HepG2 (cell line): ENCODE data around the gene PPBP. TPM values are rescaled to one million over a fixed set of nuclear protein-coding genes. Genes with fewer than 3 reads are reported as not detected.

Experiments used
- ATAC-seq: fragments of 200-7000 bp; cut with Tn5 transposase; 3 replicates; pipeline ENCODE4 v1.9.1; 2020; ENCODE audit warnings: mild to moderate bottlenecking, moderate library complexity
- BruUV-seq: library from RNA; stranded (reverse); fragments of 400-500 nt; replicated peaks from 2 replicates; lab custom pipeline; 2021; lab: Mats Ljungman, UMichigan
- CTCF ChIA-PET: fragments of 300-600 bp; formaldehyde crosslinking; extraction: SDS; loops from one replicate; lab custom pipeline; 2021; ENCODE audit warnings: low total read pairs, inconsistent platforms, low intra/inter-chr PET ratio; lab: Yijun Ruan, JAX
- POLR2A ChIA-PET: fragments of 350-600 bp; sonication (Branson Sonifier 250); formaldehyde crosslinking; loops from one replicate; lab custom pipeline; 2020; ENCODE audit warnings: antibody characterized with exemption, inconsistent platforms; lab: Yijun Ruan, JAX
- DNase-seq: peaks from one replicate; pipeline ENCODE4 v3.0.0-alpha.2; 2015; ENCODE audit warnings: low spot score
- FAIRE-seq: peaks from 3 replicates; lab custom pipeline; 2011; peaks lifted over from hg19 to GRCh38; lab: Jason Lieb, UNC
- H2AFZ ChIP-seq: one replicate; pipeline ENCODE4 v1.6.1; 2011; ENCODE audit warnings: low read length, inconsistent platforms
- H3K27ac ChIP-seq: fragments of 300-600 bp; 3 replicates; pipeline ENCODE4 v1.8.0; 2011; ENCODE audit warnings: mixed run types, mild to moderate bottlenecking, mixed read lengths, low read length, inconsistent platforms; ENCODE audit not compliant: insufficient read depth; ENCODE audit errors: extremely low read length
- H3K27me3 ChIP-seq, 2 experiments: fragments of 200-600 bp in 1 of 2; 2 replicates in 1 of 2; 3 replicates in 1 of 2; pipeline versions ENCODE4 v1.6.0 to v1.8.0; 2011; ENCODE audit warnings: low read length in 2 of 2, mild to moderate bottlenecking in 2 of 2, moderate library complexity in 2 of 2, inconsistent platforms in 1 of 2; ENCODE audit not compliant: insufficient read depth in 2 of 2, control insufficient read depth in 1 of 2
- H3K36me3 ChIP-seq, 2 experiments: fragments of 200-600 bp in 1 of 2; replicated peaks in 1 of 2; 2 replicates in 1 of 2; 3 replicates in 1 of 2; pipeline versions ENCODE4 v1.5.1 to v1.8.0; 2011; ENCODE audit warnings: low read length in 2 of 2, inconsistent platforms in 1 of 2; ENCODE audit not compliant: insufficient read depth in 2 of 2, control insufficient read depth in 1 of 2
- H3K4me1 ChIP-seq: 2 replicates; pipeline ENCODE4 v1.5.1; 2012; ENCODE audit warnings: low read length, inconsistent platforms; ENCODE audit not compliant: insufficient read depth
- H3K4me2 ChIP-seq: 2 replicates; pipeline ENCODE4 v1.6.0; 2011; ENCODE audit warnings: low read depth, low read length, inconsistent platforms
- H3K4me3 ChIP-seq, 3 experiments: fragments of 200-600 bp in 1 of 3; sonication (generic), shearing (Covaris generic) in 1 of 3; replicated peaks in 1 of 3; 2 replicates each; pipeline ENCODE4 v1.5.1; 2011 to 2016; ENCODE audit warnings: low read length in 3 of 3, inconsistent platforms in 2 of 3, low read depth in 2 of 3, mild to moderate bottlenecking in 2 of 3, control low read depth in 1 of 3, mixed read lengths in 1 of 3; ENCODE audit not compliant: insufficient read depth in 1 of 3
- H3K79me2 ChIP-seq: one replicate; pipeline ENCODE4 v1.6.1; 2011; ENCODE audit warnings: low read length, inconsistent platforms; ENCODE audit not compliant: insufficient read depth
- H3K9ac ChIP-seq: 2 replicates; pipeline ENCODE4 v1.6.0; 2011; ENCODE audit warnings: mild to moderate bottlenecking, low read depth, low read length, inconsistent platforms; ENCODE audit not compliant: insufficient read depth
- H3K9me3 ChIP-seq: 2 replicates; pipeline ENCODE4 v1.5.1; 2012; ENCODE audit warnings: mild to moderate bottlenecking, low read length
- H4K20me1 ChIP-seq: 2 replicates; pipeline ENCODE4 v1.6.0; 2011; ENCODE audit warnings: inconsistent platforms, mild to moderate bottlenecking, low read length, moderate library complexity; ENCODE audit not compliant: insufficient read depth
- CSRNP1 ChIP-seq: sonication (generic); formaldehyde crosslinking; IDR thresholded peaks from 2 replicates; pipeline ENCODE4 v1.8.1; 2023; ENCODE audit warnings: mild to moderate bottlenecking, missing genetic modification reagents
- HNF4G ChIP-seq, 2 experiments: sonication (generic) in 1 of 2; formaldehyde crosslinking in 1 of 2; IDR thresholded peaks; 2 replicates each; pipeline versions ENCODE4 v1.4.0 to v1.6.1; 2011 to 2020; ENCODE audit warnings: borderline replicate concordance in 2 of 2, low read depth in 2 of 2, mild to moderate bottlenecking in 2 of 2, low read length in 1 of 2, missing genetic modification reagents in 1 of 2, moderate library complexity in 1 of 2
- SMAD9 ChIP-seq: sonication (generic); formaldehyde crosslinking; IDR thresholded peaks from 2 replicates; pipeline ENCODE4 v1.5.1; 2020; ENCODE audit warnings: mild to moderate bottlenecking, missing genetic modification reagents
- TCF7 ChIP-seq: sonication (generic); IDR thresholded peaks from 2 replicates; pipeline ENCODE4 v1.6.1; 2016; ENCODE audit warnings: antibody characterized with exemption, low read depth
- USF2 ChIP-seq, 2 experiments: sonication (generic) in 1 of 2; formaldehyde crosslinking in 1 of 2; IDR thresholded peaks; 2 replicates each; pipeline versions ENCODE4 v1.5.1 to v1.6.1; 2011 to 2020; ENCODE audit warnings: borderline replicate concordance in 1 of 2, low read depth in 1 of 2, low read length in 1 of 2, mild to moderate bottlenecking in 1 of 2, missing genetic modification reagents in 1 of 2, moderate library complexity in 1 of 2
- ZBED4 ChIP-seq: sonication (generic); formaldehyde crosslinking; IDR thresholded peaks from 2 replicates; pipeline ENCODE4 v1.4.0; 2020; ENCODE audit warnings: missing genetic modification reagents, borderline replicate concordance
- ZNF282 ChIP-seq: fragments of 450-650 bp; IDR thresholded peaks from 2 replicates; pipeline ENCODE4 v1.6.1; 2018; ENCODE audit not compliant: partially characterized antibody
- ZNF430 ChIP-seq: sonication (generic); formaldehyde crosslinking; IDR thresholded peaks from 2 replicates; pipeline ENCODE4 v1.9.0; 2021; ENCODE audit warnings: mild to moderate bottlenecking, missing genetic modification reagents
- ZNF605 ChIP-seq: sonication (generic); formaldehyde crosslinking; IDR thresholded peaks from 2 replicates; pipeline ENCODE4 v1.8.0; 2022; ENCODE audit warnings: mild to moderate bottlenecking, missing genetic modification reagents
- ZNF687 ChIP-seq: sonication (generic); formaldehyde crosslinking; IDR thresholded peaks from 2 replicates; pipeline ENCODE4 v1.5.1; 2020; ENCODE audit warnings: mild to moderate bottlenecking, missing genetic modification reagents, moderate library complexity
- WGBS: methylation state at CpG from one replicate; pipeline ENCODE4 v1.1.6; 2017; ENCODE audit warnings: low lambda C conversion rate; 5-methylcytosine and 5-hydroxymethylcytosine counted together
- in situ Hi-C: cut with HindIII; loops from 2 replicates; pipeline ENCODE4 v1.10.0; 2017; ENCODE audit warnings: low pct_unique_long_range_greater_than_20kb; ENCODE audit not compliant: extremely low pct_ligation_motif_present
- intact Hi-C: fragments of 100-400 bp; cut with micrococcal nuclease; formaldehyde crosslinking; loops from one replicate; pipeline ENCODE4 v1.10.0; 2022; ENCODE audit not compliant: unreplicated experiment
- polyA plus RNA-seq, 8 experiments: library from polyadenylated mRNA; depleted of rRNA in 3 of 8; stranded (reverse) in 7 of 8; unstranded in 1 of 8; fragments of >200 nt; fragmentation: Illumina TruSeq in 4 of 8; extraction: Trizol in 4 of 8; gene quantifications; 2 replicates each; pipeline versions ENCODE4 v1.2.1 to v1.2.3, GENCODE V29; 2011 to 2016; ENCODE audit warnings: low read depth in 4 of 8, missing spikeins in 1 of 8, mixed read lengths in 1 of 8; ENCODE audit not compliant: insufficient read depth in 1 of 8
- total RNA-seq, 5 experiments: library from RNA; depleted of rRNA; stranded (reverse); fragments of >200 nt; fragmentation: Illumina TruSeq; extraction: Trizol; gene quantifications; 2 replicates each; pipeline ENCODE4 v1.2.3, GENCODE V29; 2016; ENCODE audit warnings: low read depth in 1 of 5

The PPBP gene
- total and polyA plus RNA-seq, 2 of the 13 experiments (the other 11 are each of a cell fraction or from before 2014, with no cell fraction given): not detected

- no peak for DNase-seq
- POLR2A ChIA-PET: no interaction called here
- intact Hi-C loops (no loop called here), in situ Hi-C loops (no loop called here)
- Histone ChIP-seq H3K4me3 (no peak overlapping the region), H3K27me3 (no peaks in the 10 kb centered on the region), H3K4me2 (no peak overlapping the region), H3K79me2 (no peaks in the 10 kb centered on the region), H3K4me1 (no peaks in the 10 kb centered on the region), H4K20me1 (no peaks in the 10 kb centered on the region), H2AFZ (no peak overlapping the region), H3K9ac (no peak overlapping the region), H3K9me3 (no peaks in the 10 kb centered on the region), H3K27ac (no peak overlapping the region), H3K36me3 (no peaks in the 10 kb centered on the region)
- CTCF ChIA-PET: no interaction called here
- 15% methylated on average over 3 of the region's 3 CpGs for WGBS
- FAIRE-seq: no peak
- no TSS peak for BruUV-seq
- ATAC-seq: no peak
- TF ChIP-seq ZBED4 (CRISPR knock-in tag) (no peak), SMAD9 (CRISPR knock-in tag) (no peak), TCF7 (no peak), CSRNP1 (CRISPR knock-in tag) (no peak), USF2 (IDR thresholded peaks at IDR 0.05; ENCODE audit: low read depth, low read length) (no peak), USF2 (CRISPR knock-in tag; IDR thresholded peaks at IDR 0.05; ENCODE audit: borderline replicate concordance) (no peak), ZNF687 (CRISPR knock-in tag) (no peak), ZNF282 (no peak), ZNF605 (CRISPR knock-in tag) (no peak), ZNF430 (CRISPR knock-in tag) (no peak), HNF4G (IDR thresholded peaks at IDR 0.05; ENCODE audit: borderline replicate concordance, low read depth, low read length) (no peak), HNF4G (CRISPR knock-in tag; IDR thresholded peaks at IDR 0.05; ENCODE audit: borderline replicate concordance, low read depth) (no peak)
These were observed 27.3 kb upstream of the PPBP start for GRCh38 chr4:74015126-74015780.
